ENCODE measurements around the gene SATL1.
"Not testable (repeated sequence)": the region's sequence is repeated elsewhere in the genome, so short reads cannot be mapped to it uniquely, and the experiment has no call there.

Gene SATL1, protein sequence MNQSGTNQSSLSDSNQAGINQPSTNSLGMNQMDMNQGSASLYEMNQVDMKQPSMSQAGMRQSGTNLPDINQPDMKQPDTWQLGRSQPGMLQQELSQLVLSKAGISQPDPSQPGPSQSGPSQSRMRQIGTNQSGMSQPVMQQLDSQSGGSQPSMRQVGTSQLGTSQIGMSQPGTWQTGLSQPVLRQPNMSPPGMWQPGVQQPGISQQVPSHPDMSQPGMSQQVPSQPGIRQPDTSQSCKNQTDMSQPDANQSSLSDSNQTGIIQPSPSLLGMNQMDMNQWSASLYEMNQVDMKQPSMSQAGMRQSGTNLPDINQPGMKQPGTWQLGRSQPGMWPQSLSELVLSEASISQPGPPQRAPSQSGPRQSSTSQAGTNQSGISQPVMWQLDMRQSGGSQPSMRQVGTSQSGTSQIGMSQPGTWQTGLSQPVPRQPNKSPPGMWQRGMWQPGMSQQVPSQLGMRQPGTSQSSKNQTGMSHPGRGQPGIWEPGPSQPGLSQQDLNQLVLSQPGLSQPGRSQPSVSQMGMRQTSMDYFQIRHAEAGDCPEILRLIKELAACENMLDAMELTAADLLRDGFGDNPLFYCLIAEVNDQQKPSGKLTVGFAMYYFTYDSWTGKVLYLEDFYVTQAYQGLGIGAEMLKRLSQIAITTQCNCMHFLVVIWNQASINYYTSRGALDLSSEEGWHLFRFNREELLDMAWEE

DNA sequence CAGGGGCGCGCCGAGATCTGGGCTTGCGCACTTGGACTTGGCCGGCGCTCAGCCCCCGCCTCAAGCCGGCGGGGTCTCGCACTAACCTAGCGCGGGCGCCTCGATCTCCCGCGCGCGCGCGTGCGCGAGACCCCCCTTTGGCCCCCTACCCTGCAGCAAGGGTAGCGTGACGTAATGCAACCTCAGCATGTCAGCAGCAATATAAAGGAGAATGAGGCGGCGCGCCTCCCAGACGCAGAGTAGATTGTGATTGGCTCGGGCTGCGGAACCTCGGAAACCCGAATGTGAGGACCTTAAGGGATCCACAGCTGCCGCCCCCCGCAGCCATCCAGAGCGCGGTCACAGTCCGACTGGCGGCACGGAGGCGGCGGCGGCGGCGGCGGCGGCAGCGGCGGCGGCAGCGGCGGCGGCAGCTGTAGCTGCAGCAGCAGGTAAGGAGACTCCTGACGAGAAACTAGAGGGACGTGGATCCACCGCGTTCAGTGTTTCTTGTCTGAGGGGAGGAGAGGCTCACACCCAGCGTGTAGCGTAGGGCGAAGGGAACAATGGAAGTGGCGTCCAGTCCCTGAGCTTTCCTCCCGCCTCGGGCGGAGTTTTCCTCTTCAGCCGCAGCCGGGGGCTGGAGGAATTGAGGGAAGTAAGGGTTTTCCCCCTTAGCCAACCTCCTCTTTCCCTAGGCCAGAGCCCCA lies at the start of gene SATL1, which contains the start of gene ZNF711:
SATL1 (minus strand) TSS at position 19 of the 689 bp plus-strand sequence. CDS start 134,811 bp downstream, outside the sequence.
ZNF711 (plus strand) TSS at position 231 of the 689 bp plus-strand sequence. CDS start 3,582 bp downstream, outside the sequence.
- DNase-seq: peak; percentile 8

DNA sequence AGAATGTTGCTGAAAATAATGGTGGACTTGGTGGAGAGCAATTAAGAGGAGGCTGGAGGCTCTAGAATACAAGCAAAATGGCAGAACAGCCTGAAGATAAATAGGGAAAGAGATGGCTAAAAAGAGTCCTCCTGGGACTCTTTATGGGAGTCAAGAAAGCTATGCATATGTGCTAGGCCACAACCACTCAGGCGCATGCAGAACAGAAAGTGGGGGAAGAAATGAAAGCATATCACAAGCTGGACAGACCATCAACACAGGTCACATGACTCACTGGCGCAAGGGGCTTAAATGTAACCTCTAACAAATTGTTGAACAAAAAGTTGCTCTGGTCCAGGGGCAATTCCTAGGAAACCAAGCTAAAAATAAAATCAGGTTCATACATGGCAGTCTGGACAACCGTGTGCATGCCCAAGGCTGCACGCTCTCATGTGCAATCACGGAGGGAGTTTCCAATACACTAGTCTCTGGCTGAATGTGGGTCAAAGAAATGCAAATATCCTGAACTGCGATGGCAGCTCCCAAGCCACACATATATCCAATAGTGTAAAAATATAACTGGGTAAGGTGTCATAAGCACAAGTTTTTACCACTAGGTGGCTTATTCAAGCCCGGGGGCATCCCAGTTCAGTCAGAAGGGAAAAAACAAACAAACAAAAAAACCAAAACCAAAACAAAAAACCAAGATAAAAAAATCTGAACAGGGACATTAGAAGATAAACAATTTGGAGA lies 45.6 kb upstream of the SATL1 start:
- DNase-seq: no peak

DNA sequence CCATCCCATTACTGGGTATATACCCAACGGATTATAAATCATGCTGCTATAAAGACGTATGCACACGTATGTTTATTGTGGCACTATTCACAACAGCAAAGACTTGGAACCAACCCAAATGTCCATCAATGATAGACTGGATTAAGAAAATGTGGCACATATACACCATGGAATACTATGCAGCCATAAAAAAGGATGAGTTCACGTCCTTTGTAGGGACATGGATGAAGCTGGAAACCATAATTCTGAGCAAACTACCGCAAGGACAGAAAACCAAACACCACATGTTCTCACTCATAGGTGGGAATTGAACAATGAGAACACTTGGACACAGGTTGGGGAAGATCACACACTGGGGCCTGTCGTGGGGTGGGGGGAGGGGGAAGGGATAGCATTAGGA lies 41.7 kb upstream of the SATL1 start:
- DNase-seq: not testable (repeated sequence)

DNA sequence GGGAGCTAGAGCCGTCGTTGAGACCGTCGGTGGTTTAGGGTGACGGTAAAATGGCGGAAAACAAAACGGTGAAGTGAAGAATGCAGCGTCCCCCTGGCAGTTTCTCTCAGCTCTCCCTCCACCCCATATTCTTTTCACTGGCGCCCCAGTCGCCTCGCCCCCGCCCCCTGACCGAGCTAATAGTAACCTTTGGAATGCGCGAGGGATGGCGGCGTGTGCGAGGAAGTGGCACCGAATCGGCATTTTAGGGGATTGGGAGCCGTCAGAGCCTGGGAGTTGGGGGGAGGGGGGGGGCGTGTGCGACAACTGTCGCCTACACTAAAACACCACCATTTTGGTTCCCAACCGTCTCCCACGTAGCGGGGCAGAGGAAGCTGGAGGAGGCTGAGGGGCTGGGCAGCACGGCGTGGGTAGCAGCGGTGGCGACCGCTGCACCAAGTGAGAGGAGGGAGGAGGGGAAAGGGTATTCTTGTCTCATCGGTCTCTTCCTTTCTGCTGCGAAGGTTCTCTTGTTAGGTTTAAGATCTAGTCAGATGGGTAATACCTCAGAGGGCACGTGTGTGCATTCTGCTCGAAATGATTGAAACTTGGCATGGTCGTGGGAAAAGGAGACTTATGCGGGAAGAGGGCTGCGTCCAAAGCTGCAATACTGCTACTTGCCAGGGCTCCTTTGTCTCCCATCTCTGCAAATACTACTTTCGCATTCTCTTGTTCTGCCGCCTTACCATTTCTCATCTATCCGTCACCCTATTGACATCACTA lies 1.1 kb upstream of the SATL1 start:
- DNase-seq: no peak

DNA sequence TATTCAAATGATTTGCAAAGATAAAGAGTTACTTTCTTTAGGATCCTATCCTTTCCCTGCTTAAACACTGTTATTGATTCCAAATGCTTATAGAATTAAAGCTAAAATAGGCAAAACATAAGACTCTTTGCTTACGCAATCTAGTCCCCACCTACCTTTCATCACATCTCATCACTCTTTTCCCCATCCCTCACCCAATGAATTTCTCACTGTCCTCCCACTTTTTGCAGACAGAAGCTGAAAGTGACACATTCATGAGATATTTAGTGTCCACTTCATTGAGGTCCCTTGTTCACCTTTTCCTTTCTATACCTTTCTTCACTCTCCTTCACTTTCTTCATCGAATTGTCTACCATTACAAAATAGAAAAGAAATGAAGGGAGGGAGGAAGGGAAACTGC lies 424 bp downstream of the SATL1 start:
- no peak for DNase-seq

DNA sequence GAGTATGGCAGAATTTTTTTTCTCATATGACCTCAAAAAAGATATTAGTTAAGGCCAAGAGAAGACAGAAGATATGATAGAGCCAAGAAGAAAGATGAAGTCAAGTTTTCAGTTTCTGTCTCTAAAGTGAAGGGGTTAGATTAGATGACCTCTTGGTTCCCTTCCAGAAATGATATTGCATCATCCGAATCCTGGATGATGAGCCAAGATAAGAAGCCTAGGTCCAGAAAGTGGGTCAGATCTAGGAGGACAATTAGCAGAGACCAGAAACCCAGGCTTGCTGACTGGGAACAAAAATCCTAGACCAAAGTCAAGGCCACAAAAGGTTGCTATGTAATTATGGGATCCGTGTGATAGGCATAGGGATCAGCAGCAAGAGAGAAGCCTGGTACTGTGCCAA lies 20.2 kb downstream of the SATL1 start:
- no peak for DNase-seq

DNA sequence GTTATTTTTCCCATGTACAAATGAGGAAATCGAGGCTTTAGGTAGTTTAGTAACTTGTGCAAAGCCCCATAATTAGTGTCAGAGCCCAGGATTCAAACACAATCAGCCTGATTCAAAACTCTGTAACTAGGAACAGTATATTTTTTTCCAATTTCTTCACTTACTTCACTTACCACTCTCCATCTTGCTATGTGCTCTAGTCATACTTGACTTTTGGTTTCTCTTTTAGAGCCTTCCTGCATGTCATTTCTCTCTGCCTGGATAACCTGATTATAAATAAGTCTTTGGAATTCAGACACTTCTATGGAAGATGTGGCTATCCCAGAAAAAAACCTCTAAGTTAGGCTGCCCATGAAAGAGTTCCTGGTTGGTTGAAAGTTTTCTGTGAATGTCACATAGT lies 22.2 kb downstream of the SATL1 start:
- no peak for DNase-seq

DNA sequence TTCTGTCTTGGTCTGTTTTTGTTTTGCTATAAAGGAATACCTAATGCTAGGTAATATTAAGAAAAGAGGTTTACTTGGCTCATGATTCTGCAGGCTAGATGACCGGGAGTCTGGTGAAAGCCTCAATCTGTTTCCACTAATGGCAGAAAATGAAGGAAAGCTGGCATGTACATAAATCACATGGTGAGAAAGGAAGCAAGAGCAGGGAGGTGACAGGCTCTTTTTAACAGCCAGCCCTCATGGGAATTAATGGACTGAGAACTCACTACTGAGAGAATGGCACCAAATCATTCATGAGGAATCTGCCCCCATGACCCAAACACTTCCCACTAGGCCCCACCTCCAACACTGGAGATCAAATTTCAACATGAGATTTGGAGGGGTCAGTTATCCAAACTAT lies 27.6 kb downstream of the SATL1 start:
- DNase-seq: no peak

DNA sequence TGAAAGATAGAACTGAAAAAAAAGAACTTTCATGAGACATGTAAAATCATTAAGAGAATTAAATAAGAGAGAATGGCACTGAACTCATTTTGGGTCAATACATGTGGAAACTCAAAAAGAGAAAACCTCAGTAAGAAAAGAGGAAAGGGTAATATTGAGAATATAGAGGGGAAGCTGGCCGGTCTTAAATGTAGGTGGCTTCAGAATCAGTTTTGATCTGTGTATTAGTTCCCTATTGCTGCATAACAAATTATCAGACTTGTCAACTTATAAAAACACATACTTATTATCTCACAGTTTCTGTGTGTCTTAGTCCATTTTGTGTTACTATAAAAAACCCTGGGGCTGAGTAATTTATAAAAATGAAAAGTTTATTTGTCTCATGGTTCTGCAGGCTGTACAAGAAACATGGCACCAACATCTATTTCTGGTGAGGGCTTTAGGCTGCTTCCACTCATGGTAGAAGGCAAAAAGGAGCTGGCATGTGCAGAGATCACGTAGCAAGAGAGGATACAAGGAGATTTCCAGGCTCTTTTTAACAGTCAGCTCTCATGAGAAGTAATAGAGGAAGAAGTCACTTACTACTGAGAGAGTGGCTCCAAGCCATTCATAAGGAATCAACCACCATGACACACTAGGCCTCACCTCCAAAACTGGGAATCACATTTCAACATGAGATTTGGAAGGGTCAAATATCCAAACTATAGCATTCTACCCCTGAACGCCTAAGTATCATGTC lies 29.6 kb downstream of the SATL1 start:
- DNase-seq: no peak

DNA sequence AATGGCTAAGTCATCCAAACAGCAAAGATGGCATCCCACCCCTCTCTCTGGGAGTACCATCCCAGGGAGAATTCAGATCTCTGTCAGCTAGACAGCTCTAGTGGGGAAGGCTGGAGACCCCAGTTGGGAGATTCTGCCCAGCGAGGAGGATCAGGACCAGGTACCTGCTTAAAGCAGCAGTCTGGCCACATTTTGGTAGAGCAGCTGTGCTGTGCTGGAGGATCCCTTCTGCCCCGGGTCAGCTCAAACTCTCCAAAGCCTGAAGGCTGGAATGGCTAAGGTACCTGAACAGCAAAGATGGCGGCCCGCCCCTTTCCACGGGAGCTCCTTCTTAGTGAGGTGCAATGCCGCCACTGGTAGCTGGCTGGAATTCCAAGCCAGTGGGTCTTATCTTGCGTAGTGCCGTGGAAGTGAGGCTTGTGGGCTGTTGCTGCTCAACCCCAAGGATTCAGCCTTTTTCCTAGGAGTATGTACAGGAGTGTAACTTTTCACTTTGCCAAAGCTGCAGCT lies 40.1 kb downstream of the SATL1 start:
- DNase-seq: no peak

DNA sequence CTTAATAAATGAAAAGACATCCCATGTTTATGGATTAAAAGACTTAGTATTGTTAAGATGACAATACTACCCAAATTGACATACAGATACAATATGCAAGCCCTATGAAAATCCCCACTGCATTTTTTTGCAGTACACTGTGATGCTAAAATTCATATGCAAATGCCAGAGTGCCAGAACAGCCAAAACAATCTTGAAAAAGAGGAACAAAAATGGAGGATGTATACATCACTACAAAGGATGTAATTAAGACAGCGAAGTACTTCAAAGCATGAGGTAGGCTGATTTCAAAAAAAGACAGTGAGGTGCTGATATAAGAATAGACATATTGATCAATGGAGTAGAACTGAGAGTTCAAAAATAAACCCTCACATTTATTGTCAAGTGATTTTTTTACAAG lies 47.3 kb downstream of the SATL1 start:
- DNase-seq: no peak

DNA sequence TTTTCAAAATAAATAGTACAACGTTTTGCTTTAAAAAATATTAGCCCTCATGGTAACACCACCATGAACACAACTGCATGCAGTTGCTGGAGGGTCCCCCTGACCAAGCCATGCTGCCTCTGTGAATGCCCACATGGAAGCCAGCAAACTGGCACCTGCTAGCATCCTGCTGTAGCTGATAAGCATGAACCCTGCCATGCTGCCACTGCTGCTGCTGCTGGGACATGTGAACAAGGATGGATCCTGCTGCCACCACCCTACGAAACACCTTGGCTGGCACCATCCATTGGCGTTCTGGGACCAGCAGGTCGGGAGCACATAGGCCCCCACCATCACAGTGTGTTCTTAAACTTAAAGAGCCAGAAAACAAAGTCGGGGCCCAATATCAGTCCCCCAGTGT lies 83.9 kb downstream of the SATL1 start:
- DNase-seq: no peak

DNA sequence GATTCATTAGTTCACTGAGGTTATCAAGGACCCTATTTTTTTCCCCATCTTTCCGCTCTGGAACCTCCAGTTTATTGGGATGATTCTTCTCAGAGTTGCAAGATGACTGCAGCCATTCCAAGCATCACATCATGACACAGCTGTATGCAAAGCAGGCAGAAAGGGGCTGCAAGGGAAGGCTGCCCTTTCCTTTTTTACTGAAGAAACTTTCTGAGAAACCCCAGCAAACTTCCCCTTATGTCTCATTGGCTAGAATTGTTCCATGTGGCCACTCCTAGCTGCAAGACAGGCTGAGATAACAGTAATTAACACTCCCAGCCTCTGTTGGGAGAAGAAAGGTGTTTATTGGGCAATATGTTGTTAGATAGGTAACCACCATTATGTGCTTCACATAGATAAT lies 102.6 kb downstream of the SATL1 start:
- DNase-seq: no peak

DNA sequence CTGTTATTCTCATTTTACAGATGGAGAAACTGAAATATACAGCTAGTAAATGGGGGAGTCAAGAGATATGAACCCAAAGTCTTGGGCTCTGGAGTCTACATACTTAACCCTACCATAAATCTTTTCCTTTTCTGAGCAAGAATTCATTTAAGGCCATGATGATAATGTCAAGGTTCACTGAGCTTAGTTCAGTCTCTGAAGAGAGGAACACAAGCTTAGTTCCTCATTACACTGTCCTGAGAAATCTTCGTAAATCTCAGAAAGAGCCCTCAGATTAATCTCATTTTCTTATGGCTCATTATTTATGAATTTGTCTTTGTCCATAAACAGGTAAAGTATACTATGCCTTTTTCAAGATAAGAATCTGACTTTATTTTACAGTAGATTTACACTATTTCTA lies 104.2 kb downstream of the SATL1 start:
- DNase-seq: no peak

DNA sequence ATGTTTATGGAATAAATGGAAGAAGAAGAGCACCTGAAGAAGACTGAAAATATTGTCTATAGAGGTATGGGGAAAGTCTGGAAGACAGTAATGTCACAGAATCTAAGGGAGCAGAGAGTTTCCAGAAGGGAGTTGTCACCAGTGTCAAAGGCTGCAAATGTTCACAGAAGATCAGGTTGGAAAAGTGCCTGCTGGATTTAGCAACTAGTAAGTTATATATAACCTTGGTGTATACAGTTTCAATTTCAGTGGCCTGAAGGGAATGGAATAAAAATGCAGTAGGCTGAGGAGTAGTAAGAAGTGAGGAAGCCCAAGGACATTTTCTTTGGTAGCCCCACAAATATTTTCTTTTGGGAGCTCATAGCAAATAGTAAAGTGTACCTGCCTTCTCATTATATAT lies 107.2 kb downstream of the SATL1 start:
- DNase-seq: no peak

DNA sequence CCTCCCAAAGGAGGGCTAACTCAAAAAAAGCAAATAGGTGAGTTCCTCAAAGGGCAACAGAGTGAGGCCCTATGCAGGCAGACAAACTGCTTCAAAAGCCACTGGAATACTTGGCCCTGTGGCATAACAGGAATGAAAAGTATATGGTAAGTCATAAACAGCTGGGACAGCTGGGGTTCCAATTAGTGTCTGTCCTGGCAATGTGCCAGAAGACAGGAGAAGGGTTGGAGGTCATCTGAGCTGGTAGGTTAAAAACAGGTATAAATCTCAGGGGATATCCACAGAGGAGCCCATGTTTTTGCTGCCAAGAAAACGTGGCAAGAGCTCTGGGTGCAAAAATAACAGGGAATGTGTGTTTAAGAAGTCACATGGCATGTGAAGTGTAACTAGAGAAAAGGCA lies 128.3 kb downstream of the SATL1 start:
- no peak for DNase-seq

DNA sequence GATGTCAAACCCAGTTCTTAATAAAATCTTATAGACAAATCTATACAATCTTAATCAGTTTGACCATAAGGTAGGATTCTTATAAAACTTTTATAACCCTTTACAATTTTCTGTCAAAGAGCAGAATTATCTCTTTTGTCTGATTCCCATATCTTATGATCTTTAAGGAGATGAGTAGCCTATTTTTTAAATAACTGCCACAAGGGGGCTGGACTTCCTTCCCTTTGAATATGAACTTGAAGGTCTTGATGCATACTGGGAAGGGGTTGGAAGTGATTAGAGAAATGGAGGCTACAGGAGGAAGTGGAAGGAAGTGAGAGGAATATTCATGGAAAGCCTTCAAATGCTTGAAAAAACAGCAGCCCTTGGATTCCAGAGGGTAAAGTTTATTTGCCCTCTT lies 128.8 kb downstream of the SATL1 start:
- DNase-seq: no peak

DNA sequence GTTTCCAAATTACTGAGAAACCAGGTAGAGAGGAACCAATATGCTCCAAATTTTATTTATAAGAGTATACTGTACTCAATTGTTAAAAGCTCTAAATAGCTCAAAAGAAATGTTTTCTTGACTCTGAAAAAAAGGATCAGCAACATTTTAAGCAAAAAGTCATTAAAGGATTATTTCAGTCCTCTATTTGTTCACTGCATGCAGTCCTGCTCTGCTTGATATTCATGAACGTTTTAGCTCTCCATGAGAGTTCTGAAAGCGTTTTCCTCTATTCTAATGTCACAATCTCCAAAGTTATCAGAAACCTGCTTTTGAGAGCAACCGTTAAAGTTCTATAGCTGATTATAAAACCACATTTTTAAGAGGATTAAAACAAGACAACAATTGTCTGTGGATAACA lies 129.4 kb downstream of the SATL1 start:
- no peak for DNase-seq

DNA sequence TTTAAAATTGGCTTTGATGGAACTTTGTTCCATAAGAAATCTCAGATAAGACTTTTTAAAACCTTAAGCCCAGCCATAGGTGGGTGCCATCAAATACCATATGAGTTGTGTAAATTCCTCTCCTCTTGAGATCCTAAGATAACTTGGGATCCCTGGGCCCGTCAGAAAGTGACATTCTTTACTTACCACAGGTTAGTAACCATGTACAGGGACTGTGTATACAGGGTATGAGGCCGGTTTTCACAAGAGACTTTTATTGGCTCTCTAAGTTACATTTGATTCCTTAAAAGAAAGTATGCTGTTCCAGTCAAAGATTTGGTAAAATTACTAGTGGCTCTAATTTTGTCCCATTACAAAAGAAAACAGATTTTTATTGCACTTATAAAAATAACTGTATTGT lies 129.8 kb downstream of the SATL1 start:
- no peak for DNase-seq

DNA sequence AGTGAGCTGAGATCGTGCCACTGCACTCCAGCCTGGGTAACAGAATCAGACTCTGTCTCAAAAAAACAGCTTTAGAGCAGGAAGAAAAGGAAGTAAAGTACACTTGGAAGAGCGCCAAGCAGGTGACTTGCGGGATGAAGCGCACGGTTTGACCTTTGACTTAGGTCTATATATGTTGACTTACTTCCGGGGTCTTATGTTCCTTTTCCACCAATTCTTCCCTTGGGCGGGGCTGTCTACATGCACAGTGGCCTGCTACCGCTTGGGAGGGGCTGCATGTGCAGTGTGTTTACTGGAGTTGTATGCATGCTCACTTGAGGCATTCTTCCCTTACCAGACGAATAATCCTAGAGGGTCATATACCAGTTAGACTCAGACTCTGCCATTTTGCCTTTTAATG lies 131.3 kb downstream of the SATL1 start:
- DNase-seq: no peak

DNA sequence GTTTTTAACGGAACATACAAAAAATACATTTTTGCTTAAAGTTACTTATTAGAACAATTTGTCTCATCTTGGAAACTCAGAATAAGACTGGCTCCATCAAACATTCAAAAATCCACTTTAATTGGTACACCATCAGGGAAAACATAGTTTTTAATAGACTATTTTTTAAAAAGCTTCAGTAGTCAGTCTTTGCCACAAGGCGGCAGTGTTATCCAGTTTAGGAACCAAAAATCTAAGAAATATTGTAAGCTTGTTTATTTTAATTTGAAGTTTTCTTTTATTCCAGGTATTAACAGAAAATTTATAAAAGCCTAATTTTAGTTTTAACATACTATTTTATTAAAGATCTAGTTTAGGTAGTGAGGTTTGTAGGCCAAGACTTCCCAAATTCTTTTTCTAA lies 132.2 kb downstream of the SATL1 start:
- DNase-seq: no peak
